Activated CD4-positive, alpha-beta T cell treated with anti-CD3 and anti-CD28 coated beads, Interleukin-2, amount 50 U/mL, for 16 hours (primary cell): ENCODE data around the gene KRT6B.
"Not testable (repeated sequence)": the region's sequence is repeated elsewhere in the genome, so short reads cannot be mapped to it uniquely, and the experiment has no call there.

Experiments used
- DNase-seq: peaks from one replicate; pipeline ENCODE4 v3.0.0-alpha.2; 2020

The KRT6B gene

DNA sequence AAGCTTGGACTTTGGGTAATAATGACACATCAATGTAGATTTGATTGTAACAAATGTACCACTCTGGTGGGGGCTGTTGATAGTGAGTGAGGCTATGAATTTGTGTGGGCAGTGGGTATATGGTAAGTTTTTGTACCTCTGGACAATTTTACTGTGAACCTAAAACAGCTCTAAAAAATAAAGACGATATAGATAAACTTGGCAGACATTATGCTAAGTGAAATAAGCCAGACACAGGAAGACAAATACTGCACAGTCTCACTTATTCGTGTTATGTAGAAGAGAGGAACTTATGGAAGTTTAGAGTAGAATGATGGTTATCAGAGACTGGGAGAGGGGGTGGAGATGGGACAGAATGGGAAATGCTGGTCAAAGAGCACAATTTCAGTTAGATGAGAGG lies 13.0 kb upstream of the KRT6B start:
- DNase-seq = no peak

DNA sequence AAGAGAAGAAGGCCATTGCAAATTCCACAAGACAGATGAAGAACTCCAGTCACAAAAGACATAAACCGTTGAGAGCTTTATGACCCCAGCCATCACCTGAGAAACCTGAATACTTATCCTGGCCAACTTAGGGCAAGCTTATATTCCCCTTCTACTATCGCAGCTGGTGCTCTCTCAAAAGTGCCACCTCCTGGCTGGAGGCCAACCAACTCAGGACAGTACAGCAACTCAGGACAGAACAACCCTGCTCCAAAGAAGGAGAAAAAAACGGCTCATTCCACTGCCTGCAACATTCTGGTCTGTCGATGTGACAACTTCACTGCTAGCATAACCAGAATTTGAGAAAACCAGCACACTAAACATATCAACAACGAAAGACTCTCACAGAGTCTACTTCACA lies 9.7 kb upstream of the KRT6B start:
- no peak for DNase-seq

DNA sequence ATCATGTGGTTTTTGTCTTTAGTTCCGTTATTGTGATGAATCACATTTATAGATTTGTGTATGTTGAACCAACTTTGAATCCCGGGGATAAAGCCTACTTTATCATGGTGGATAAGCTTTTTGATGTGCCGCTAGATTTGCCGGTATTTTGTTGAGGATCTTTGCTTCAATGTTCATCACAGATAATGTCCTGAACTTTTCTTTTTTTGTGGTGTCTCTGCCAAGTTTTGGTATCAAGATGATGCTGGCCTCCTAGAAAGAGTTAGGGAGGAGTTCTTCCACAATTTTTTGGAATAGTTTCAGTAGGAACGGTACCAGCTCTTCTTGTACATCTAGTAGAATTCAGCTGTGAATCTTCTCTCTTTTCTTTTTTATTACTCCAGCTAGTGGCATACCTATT lies 6.9 kb upstream of the KRT6B start:
- no peak for DNase-seq

DNA sequence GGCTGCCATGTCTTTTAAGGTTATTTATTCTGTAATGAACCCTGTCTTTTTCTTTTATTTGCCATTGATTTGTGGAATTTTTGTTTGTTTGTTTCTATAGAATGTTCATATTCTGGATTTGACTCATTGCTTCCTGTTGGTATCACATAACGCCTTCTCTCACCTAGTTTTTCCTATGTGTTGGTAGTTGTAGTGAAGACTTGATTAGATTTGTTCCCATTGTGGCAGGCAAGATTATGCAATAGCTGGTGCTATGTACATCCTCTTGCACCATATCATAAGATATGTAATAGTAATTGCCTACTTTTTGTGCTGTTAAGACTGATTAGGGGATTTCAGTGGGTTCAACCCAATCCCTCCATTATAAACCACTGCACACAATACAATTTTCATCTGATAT lies 3.9 kb upstream of the KRT6B start:
- DNase-seq = peak; percentile 7

DNA sequence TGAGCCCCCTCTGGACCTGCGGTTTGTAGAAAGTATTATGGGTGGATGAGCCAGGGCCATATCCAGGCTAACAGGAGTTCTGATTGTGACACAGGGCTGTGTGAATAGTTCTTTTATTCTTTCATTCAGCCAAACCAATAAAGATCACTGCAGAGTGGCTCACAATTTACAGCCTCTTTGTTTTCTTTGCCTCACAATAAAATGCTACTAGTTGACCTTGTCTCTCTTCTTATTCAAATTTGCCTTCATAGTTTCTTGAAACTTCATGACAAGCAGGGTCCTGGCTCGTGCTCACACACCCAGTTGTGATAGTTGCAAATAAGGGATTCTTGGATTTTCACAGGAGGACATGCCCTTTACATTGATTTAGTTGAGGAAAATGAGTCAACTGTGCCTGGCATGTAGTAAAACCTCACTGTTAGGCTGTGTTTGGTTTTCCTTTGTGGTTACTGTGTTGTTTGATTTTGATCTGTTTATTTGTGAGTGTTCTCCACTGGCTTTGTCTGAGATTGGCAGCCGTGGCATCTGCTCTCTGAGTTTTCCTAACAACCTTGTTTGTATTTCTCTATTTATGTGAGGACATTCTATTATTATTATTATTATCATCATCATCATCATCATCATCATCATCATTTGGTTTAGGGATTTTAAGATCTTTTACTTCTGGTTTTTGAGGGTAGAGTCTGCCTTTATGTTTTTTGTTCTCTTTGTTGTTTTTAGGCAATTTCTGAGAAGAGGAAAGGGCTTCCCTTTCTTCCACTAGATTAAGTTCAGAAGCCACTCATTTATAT lies 2.7 kb upstream of the KRT6B start:
- peak; percentile 7 for DNase-seq

DNA sequence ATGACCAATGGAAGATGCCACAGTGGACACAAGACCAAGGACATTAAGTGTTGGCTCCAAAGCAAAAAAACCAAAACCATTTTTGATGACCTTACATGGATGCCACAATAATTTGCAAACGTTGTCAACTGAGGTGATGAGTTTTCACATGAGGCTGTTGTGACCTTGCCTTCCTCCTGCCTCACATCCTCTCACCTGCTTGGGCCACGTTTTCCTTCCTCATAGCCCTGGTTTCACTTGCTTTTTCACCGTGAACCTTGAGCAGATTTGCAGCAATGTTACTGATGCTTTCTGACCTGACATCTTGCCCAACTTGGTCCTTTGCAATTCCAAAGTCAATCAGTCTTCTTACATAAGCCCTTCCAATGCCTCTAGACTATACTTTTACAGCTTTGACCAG lies 3.7 kb downstream of the KRT6B start:
- DNase-seq = no peak

DNA sequence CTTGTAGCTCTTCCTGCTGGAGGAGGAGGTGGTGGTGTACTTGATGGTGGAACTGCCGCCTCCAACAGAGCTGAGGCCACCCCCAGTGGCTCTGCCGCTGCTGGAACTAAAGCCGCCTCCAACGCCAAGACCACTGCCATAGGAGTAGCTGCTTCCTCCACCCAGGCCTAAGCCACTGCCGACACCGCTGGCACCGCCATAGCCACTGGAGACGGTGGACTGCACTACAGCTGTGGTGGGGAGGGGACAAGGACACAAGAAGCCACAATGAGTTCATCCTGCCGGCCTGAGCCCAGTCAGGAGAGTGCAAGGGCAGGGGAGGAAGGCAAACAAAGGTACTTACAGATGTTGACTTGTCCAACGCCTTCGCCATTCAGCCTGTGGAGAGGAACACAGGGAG lies 4.8 kb downstream of the KRT6B start:
- DNase-seq = not testable (repeated sequence)

DNA sequence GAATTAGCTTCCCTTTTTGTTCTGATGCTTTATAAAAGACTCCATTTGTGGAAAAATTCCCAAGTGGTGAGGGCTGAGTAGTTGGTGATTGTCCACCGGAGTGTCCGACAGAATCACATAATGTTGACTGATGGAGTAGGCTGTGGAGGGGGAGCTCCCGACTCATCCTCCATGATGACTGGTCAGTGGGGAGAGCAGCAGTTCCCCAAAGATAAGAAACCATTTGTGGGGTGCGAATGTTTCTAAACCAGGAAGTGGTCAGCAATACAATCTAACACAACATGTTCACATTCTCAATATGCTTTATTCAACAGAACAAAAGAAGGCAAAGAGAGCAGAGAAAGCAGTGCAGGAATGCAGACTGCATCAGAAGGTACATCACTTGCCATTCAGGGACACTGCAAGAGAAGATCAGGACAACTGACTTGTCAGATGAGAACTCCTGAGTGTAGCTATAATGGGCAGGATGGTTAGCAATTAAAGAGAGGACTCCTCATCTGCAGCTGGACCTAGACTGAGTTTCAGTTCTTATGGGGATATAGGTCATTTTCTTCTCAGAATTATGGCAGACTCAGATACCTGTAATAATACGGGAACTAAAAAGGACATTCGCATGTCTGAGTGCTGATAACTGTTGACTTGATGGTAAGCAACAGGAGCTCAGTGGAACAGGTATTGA lies 5.4 kb downstream of the KRT6B start:
- DNase-seq = no peak

DNA sequence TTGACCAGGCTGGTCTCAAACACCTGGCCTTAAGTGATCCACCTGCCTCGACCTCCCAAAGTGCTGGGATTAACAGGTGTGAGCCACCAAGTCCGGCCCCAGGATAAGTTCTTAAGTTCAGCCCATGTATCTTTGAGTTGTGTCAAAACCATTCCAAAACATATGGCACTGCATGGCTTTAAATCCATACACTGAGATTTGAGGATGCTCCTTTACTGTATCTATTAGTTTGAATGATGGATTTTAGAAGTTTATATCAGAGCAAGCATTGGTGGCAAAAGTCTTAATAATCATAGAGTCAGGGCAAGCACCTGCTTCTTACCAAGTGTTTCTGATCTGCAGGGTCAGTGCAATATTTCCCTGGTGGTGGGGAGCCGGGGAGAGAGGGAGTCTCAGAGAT lies 6.1 kb downstream of the KRT6B start:
- no peak for DNase-seq

DNA sequence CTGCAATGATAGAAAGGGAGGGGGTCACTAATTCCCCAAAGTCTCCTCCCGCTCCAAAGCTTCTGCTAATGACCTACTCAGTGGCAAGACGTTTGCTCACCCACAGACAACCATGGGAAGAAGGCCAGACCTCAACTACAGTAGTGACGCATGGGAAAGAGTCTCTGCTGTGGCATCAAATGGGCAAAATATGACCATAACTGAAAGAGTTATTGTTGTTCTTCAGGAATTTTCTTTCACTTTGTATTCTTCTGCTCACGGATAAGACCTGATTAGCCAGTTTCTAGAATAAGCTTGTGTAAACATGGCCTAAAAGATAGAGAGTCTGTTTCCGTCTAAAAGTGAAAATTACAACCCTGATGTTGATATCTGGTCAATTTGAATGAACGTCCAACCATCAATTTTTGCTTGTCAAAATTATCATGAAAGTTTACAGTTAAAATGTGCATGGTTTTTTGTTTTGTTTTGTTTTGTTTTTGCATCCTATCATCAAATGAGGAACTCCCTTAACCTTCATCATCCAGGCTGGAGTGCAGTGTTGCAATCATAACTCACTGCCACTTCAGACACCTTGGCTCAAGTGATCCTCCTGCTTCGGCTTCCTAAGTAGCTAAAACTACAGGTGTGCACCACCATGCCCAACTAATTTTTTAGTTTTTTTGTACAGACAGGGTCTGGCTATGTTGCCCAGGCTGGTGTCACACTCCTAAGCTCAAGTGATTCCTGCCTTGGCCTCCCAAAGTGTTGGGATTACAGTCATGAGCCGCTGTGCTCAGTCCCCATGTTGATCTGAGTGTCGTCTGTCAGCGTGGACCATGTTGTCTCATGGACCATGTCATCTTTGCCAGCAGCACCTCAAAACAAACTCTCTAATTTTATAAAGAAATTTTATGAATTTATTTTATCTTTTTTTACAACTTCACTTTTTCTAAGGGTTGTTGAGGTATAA lies 7.0 kb downstream of the KRT6B start:
- DNase-seq = no peak

DNA sequence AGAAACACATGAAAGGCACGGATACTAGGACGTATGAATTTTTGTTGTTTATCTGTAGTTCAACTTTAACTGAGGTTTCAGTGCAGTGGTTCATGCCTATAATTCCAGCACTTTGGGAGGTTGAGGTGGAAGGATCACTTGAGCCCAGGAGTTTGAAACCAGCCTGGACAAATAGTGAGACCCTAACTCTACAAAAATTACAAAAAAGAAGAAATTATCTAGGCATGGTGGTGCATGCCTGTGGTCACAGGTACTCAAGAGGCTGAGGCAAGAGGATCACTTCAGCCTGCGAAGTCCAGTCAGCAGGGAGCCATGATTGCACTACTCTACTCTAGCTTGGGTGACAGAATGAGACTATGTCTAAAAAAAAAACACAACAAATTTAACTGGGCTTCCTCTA lies 8.0 kb downstream of the KRT6B start:
- no peak for DNase-seq

DNA sequence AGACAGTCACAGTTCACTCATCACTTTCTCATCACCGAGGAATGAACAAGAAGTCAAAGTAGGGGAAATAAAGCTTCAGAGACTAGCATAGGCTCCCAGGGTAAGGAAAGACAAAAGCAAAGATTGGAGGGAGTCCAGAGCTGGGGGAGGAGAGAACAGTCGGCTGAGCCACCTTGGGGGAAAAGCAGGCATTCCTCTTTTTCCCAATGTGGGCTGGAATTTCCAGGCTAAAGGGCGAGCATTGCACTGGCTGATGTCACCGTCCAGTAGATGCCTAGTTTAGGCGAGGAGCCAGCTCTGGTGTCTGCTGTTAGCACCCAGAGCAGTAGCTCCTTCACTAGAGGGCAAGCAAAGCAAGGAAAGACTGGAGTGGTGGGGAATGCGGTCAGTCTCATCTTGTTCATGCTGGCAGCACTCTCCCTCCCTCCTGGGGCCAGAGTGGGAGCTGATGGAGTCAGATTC lies 9.3 kb downstream of the KRT6B start:
- no peak for DNase-seq

DNA sequence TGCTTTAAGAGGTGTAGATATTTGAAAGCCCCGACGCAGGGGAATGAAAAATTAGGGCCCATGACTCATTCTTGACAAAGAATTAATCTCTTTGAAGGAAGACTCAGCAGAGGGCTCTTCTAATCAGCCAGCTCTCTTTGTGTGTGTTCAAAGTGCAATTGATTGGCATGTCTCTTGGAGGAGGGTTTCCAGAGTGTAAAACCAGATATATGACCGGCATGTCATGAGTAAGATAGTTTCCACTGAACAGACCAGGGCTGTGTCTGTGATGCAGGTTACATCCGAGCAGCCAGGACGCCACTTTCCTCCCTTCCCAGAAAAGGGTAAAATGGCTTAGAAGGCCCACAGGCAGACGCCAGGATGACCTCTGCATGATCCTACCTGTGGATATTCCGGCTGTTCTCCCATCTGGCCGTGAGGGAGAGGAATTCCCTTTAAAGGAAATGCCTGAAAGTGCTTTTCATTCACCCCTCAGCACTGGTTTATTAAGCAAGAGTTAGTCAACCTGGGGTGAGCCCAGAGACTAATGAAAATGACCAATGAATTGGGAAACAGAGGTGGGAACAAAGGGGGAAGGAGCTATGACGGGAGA lies 10.5 kb downstream of the KRT6B start:
- DNase-seq = no peak

DNA sequence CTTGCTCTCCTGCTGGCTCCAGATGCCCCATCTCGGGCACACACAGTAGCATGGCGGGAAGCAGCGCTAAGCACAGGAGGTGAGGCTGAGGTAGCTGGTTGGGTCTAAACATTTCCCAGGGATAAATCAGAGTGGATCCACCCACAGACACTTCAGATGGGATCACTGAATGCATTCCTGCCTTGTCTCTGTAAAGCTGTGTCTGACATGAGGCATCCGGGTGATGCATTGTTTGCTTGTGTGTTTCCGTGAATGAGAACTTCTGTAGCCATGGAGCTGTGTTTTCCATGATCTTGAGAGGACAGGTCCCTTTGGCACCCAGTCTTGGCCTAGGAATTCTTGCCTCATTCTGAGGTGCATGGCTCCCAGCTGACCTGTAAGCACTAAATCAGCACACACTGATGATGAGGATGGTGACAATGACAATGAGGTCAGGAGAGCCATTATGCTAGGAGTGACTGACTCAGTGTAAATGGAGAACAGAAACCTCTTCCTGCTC lies 11.1 kb downstream of the KRT6B start:
- no peak for DNase-seq

DNA sequence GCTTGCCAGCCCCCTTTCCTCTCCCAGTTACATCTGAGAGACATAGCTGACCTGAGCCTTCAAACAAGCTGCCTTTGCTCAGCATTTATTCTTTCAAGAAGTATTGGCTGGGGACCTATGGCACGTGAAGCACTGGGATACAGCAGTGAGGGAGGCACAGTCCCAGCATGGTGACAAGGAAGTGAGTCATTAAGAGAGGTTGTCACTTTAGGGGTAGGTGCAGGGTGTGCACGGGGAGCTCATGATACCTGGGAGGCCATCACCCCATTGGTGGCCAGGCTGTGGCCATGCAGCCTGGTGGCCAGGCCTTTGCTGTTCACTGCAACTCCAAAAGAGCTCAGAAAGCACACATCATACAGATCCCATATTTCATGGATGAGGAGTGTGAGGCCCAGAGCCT lies 12.1 kb downstream of the KRT6B start:
- DNase-seq = no peak

DNA sequence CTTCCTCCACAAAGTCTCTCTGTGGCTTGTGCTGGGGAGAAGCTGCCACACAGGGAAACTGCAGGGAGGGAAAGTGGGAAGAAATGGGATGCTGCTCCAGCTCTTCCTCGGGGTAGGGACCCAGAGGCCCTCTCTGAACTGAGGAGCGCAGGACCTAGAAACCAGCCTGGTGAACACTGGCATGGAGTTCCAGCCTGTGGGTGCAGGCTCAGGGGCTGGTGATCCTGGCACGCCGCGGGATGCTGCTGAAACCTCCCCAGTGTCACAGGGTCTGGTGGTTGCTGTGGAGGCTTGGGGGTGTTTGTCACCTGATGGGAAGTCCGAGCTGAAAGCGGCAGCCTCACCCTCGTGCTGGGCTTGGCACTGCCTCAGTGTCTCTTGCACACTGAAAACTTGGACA lies 12.5 kb downstream of the KRT6B start:
- no peak for DNase-seq

DNA sequence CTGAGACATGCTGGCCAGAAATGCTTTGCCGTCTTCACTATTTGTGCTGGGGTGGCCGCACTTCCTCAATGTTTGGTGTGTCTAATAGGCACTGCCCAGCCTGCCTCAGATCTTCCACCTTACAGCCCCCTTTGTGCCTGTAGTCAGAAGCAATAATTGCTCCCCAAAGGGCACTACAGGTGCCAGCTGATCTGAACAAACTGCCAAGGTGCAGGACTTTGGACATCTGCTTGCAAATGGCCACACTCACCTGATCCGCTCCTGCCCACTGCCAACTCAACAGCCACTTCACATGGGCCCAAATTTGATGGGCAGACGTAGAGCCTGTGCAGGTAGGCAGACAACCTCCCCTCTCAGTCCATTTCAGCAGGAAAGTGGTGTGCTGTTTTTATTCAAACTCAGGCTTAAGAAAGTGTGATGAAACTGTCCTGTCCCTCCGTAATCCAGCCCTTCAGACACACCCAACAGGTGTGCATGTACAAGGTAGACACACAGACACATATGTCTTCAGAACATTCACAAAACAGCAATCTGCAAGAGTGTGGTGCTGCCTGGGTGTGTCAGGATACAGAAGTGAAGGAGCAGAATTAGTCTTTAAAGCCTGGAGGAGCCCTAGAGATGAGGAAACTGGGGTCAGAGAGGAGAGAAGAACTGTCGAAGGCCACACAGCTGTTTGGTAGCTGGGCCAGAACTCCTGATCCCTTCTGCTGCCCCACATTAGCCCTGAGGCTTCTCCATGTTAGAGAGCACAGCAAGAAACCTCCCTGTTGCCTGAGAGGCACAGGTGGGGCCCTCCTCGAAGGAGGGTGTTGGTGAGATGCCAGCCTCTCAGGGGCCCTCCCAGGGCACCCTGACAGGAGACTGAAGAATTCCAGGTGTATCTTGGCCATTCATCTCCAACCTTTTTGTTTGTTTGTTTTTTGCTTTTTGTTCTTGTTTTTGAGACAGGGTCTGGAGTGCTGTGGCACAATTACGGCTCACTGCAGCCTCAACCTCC lies 13.3 kb downstream of the KRT6B start:
- DNase-seq = no peak

DNA sequence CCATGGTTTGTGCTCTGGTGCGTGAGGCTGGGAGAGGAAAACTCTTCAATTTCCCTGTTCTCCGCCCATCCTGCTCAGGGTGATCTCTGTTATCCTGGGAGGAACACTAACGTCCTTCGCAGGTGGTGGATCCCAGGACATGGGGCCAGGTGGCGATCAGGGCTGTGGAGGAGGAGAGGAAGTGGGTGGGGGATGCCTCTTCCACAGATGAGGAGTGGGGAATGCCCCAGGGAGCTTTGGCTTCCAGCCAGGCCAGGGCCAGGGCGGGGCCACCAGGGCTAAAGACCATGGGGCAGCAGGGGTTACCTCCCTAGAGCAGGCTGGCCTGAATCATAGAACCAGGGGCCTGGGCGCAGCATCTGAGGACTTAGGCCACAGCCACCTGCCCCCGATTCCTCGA lies 14.4 kb downstream of the KRT6B start:
- DNase-seq = no peak

DNA sequence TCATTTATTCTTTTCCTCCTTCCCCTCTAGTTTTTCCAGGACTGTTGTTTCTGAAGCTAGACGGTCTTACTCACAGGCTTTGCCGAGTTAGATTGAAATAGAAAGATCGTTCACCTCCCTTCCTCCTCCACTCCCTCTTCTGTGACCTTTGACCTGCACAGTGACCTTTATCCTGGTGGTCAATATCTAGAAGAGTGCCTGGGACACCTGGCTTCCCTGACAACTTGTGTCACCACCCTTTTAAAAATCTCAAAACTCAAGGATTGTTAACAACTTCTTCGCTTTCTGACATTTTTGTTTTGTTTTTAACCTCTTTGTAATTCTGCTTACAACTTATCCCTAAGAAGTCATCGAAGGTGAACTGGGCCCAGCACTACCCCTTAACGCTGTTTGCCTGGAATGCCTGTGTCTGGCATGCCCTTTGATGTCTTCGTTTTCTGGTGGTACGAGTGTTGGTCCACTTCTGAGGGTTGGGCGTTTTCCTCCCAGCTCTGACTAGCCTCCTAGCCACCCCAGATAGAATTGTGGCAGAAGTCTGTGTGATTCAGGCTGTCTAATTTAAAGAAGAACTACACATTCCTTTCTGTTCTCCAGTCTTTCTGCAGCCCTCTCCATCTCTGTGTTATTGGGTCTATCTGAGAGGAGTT lies 15.0 kb downstream of the KRT6B start:
- no peak for DNase-seq

DNA sequence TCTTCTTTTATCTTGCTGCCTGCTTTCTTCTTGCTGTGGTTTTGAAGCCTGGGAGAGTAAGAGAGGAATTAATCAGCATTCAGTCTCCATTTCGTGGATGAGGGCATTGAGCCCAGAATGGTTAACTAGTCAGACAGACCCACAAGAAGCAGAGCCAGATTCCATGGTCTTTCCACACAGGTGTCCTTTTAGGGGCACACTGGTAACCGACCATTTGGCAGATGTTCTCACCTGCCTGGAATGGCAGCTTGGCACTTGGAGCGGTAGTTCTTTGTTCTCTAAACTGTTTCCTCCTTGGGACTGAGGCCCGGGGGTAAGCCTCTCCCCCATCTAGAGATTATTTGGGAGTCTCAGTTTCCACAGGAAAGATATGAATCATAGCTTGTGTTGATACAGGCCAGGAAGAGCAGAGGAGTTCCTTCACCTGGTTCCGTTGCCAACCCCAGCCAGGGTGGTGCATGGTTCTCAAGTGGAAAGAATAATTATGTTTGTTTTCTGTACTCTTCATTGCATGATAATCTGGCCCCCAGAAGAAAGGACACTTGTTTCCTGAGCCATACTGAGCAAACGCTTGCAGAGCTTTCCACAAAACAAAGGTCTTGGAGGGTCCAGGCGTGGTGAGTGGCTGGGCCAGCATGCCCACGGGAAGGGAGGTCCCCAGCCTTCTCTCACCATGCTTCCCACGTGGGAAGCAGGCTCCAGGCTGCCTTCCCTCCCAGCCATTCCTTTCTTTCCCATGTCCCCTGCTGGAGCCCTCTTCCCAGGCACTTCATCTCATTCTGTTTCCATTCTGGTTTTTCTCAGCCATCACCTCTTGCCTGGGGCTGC lies 15.7 kb downstream of the KRT6B start:
- DNase-seq = no peak
